ENCODE measurements around the gene SCP2.
"Not testable (repeated sequence)": the region's sequence is repeated elsewhere in the genome, so short reads cannot be mapped to it uniquely, and the experiment has no call there.

Gene SCP2

GRCh38 chr1:52970149-52970548 lies 43.1 kb downstream of the SCP2 start:
- DNase-seq = peak in 1 of 3 experiments; percentile 36

GRCh38 chr1:52973841-52974240 lies 46.8 kb downstream of the SCP2 start:
- DNase-seq = no peak

- no peak for DNase-seq
These were observed 49.3 kb downstream of the SCP2 start for GRCh38 chr1:52976183-52977035.

GRCh38 chr1:52978045-52978444 lies 51.0 kb downstream of the SCP2 start:
- no peak for DNase-seq

GRCh38 chr1:52992733-52993132 lies 65.7 kb downstream of the SCP2 start:
- DNase-seq = not testable (repeated sequence)

GRCh38 chr1:52994656-52995055 lies 67.6 kb downstream of the SCP2 start:
- DNase-seq = no peak

GRCh38 chr1:52996653-52997052 lies 69.6 kb downstream of the SCP2 start:
- no peak for DNase-seq

- no peak for DNase-seq
These were observed 74.1 kb downstream of the SCP2 start for GRCh38 chr1:53001128-53001527.

GRCh38 chr1:53006612-53007011 lies 79.5 kb downstream of the SCP2 start:
- DNase-seq = not testable (repeated sequence)

GRCh38 chr1:53010247-53010646 lies 83.2 kb downstream of the SCP2 start:
- not testable (repeated sequence) for DNase-seq

- DNase-seq = no peak
These were observed 84.1 kb downstream of the SCP2 start for GRCh38 chr1:53011175-53011574.

- peak; percentile 78 to 90 (median 81) for DNase-seq
These were observed 87.9 kb downstream of the SCP2 start for GRCh38 chr1:53014791-53015507.

- DNase-seq = peak in 1 of 3 experiments; percentile 34
These were observed 88.4 kb downstream of the SCP2 start for GRCh38 chr1:53015508-53015860.

GRCh38 chr1:53016705-53017104 lies 89.6 kb downstream of the SCP2 start:
- no peak for DNase-seq

GRCh38 chr1:53020588-53020987 lies 93.5 kb downstream of the SCP2 start:
- DNase-seq = no peak

- no peak for DNase-seq
These were observed 95.1 kb downstream of the SCP2 start for GRCh38 chr1:53022179-53022578.

- DNase-seq = no peak
These were observed 96.5 kb downstream of the SCP2 start for GRCh38 chr1:53023546-53023945.

GRCh38 chr1:53024117-53024516 lies 97.0 kb downstream of the SCP2 start:
- DNase-seq = no peak

GRCh38 chr1:53025034-53025768 lies 98.1 kb downstream of the SCP2 start:
- peak in 1 of 3 experiments; percentile 26 for DNase-seq

- no peak for DNase-seq
These were observed 98.7 kb downstream of the SCP2 start for GRCh38 chr1:53025769-53026112.

GRCh38 chr1:53026254-53026653 lies 99.2 kb downstream of the SCP2 start:
- DNase-seq = no peak

- no peak for DNase-seq
These were observed 104.7 kb downstream of the SCP2 start for GRCh38 chr1:53031732-53032131.

- no peak for DNase-seq
These were observed 110.1 kb downstream of the SCP2 start for GRCh38 chr1:53037159-53037558.

- DNase-seq = no peak
These were observed 111.5 kb downstream of the SCP2 start for GRCh38 chr1:53038566-53038965.

Data from NCI-H1417 (cell line).